NCI-H1105 (cell line): ENCODE results near the gene RELT.
A peak's percentile ranks its signal among the peaks of the same experiment; 100 is the strongest.

Source experiments
- DNase-seq: peaks from one replicate; lab custom pipeline; 2025; lab: John Stamatoyannopoulos, UW

Gene RELT

GRCh38 chr11:73348838-73349237, 27.4 kb upstream of the RELT start:
- no peak for DNase-seq

- DNase-seq, result no peak
Measured at GRCh38 chr11:73349633-73350032, 26.6 kb upstream of the RELT start.

GRCh38 chr11:73350908-73351636, 25.1 kb upstream of the RELT start:
- peak; percentile 36 for DNase-seq

- no peak for DNase-seq
Measured at GRCh38 chr11:73353422-73353821, 22.8 kb upstream of the RELT start.

GRCh38 chr11:73355109-73355508, 21.1 kb upstream of the RELT start:
- DNase-seq, result no peak

- no peak for DNase-seq
Measured at GRCh38 chr11:73356979-73357860, 19.0 kb upstream of the RELT start.

DNA sequence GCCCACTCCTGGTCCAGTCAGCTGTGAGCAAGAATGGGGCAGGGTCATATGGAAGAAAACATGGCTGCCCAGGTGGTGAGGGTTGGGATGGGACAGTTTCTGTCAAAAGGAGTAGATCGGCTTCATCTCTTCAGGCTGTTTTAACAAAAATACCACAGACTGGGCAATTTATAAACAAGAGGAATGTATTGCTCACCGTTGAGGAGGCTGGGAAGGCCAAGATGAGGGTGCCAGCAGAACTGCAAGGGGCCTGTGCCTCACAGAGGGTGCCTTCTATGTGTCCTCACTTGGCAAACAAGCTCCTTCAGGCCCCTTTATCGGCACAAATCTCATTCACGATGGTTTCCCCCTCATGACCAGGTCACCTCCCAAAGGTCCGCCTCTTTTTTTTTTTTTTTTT, 18.1 kb upstream of the RELT start:
- DNase-seq, result no peak

DNA sequence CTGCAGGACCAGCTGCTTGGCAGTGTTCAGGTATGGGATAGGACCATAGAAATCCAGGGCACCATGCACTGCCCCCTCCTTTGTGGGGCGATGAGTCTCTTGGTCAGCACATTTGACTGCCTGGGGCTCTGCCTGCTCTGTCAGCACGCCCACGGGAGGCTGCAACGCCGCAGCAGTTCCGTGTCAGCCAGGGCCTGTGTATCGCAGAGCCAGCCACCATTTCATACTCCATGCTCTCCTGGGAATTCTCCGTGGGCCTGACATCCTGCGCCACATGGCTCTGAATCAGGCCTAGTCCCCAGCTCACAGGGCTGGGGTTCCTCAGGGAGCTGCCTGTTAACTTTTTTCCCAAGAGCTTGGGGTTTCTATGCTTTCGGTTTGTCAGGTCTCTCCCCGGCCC, 16.9 kb upstream of the RELT start:
- DNase-seq, result no peak

GRCh38 chr11:73359930-73360742, 16.1 kb upstream of the RELT start:
- DNase-seq, result peak; percentile 10

DNA sequence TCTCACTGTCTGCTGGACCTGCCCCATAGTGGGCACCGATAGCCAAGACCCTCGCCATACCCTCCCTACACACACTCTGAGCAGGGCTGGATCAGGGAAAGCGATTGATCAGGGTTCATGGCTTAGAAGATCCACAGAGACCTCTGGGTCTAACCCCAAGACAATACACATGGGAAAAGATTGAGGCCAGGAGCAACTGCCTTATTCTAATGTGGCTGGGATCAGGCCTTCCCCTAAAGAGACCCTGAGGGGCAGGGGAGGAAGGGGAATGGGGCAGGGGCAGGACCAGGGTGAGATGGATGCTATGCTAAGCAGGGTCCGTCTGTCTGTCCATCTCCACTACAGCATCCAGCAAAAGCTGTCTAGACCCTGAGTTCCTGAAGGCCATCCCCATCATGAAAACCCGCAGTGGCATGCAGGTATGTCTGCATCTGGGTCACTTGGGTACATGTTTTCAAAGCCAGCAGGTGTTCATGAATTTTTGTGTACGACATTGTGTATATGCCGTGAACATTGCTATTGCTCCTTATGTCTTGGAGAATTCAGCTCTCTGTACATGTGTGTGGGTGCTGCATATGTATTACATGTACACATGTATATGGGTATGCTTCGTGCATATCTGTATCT, 15.3 kb upstream of the RELT start:
- no peak for DNase-seq

DNA sequence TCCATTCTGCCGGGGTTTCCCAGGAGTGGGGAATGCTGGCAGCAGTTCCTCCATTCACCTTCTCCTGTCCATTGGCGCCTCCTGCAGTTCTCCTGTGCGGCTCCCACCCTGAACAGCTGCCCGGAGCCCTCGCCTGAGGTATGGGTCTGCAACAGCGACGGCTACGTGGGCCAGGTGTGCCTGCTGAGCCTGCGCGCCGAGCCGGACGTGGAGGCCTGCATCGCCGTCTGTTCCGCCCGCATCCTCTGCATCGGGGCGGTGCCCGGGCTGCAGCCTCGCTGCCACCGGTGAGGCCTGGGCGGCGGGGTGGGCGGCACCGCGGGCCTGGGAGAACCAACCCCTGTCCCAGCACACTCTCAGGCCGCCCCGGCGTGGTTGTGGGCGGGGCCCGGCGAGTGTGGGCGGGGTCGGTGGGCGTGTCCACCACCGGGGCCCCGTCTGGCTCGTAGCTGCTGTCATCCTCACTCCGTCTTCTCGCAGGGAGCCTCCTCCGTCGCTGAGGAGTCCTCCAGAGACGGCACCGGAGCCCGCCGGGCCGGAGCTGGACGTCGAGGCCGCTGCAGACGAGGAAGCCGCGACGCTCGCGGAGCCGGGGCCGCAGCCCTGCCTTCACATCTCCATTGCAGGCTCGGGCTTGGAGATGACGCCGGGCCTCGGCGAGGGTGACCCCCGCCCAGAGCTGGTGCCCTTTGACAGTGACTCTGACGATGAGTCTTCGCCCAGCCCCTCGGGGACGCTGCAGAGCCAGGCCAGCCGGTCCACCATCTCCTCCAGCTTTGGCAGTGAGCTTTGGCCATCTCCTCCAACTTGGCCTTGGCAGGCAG, 14.0 kb upstream of the RELT start:
- no peak for DNase-seq

- no peak for DNase-seq
Measured at GRCh38 chr11:73363147-73363546, 13.1 kb upstream of the RELT start.

DNA sequence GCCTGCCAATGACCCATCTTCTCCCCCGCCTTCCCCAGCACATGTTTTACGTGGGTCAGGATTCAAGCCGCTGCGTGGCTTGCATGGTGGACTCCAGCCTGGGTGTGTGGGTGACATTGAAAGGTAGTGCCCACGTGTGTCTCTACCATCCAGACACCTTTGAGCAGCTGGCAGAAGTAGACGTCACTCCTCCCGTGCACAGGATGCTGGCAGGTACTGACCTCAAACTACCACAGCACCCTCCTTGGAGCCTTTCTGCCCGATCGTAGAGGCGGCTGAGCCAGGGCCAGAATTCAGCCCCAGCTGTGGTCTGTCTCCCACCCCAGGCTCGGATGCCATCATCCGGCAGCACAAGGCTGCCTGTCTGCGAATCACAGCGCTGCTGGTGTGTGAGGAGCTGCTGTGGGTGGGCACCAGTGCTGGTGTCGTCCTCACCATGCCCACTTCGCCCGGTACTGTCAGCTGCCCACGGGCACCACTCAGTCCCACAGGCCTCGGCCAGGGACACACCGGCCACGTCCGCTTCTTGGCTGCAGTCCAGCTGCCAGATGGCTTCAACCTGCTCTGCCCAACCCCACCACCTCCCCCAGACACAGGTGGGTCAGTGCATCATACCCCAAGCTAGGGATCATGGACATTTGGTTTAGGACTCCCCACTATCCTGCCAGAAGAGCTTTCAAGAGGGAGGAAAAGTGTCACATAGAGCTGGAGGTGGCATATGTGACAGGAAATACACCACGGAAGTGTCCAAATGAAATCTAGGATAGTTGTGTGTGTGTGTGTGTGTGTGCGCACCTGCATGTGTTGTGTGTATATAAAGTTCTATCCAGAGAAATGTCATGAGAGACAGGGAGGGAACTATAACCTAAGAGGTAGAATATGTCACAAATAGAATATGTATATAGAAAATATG, 10.6 kb upstream of the RELT start:
- no peak for DNase-seq

DNA sequence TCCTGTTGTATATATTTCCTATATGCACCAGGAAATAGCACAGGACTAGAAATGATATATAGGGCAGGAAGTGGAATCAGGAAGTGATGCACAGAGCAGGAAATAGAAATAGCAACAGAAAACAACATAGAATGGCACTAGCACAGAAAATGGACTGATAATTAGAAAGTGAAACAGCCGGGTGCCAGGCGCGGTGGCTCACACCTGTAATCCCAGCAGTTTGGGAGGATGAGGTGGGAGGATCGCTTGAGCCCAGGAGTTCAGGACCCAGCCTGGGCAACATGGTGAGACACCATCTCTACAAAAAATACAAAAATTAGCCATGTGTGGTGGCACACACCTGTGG, 10.0 kb upstream of the RELT start:
- no peak for DNase-seq

GRCh38 chr11:73366953-73367352, 9.2 kb upstream of the RELT start:
- DNase-seq, result no peak

DNA sequence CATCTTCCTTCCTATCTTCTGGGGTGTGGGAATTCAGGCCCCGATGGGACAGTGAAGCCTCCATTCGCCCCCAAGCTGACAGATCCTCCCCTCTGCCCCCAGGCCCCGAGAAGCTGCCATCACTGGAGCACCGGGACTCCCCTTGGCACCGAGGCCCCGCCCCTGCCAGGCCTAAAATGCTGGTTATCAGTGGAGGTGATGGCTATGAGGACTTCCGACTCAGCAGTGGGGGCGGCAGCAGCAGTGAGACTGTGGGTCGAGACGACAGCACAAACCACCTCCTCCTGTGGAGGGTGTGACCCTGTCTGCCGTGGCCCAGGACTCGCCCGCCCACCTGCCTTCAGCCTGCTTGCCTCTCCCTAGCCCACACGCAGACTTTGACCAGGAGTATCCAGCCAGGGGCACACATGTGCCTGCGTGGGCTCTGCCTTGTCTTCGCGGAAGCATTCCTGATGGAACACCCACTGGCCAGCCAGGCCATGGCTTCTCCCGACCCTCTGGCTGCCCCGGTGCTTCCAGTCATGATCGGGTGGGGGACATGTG, 8.6 kb upstream of the RELT start:
- no peak for DNase-seq

GRCh38 chr11:73372375-73372993, 3.7 kb upstream of the RELT start:
- DNase-seq, result no peak

- DNase-seq, result no peak
Measured at GRCh38 chr11:73374151-73374550, 2.0 kb upstream of the RELT start.

DNA sequence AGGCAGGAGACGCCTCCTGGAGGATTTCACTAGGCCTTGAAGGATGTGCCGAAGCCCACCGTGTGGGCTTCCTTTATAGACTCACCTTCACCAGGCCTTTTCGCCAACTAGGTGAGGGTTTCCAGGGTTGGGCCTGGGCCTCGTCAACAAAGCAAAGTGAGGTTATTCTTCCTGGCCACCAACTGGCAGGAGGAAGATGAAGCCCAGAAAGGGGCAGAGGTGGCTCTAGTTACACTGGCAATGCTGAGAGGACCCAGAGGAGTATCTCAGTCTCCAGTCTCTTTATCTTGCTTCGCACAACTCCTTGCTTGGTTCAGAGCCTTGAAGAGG, 404 bp upstream of the RELT start:
- DNase-seq, result no peak
